Measurements from ENCODE around the gene MYBPC3. TPM values are rescaled to one million over a fixed set of nuclear protein-coding genes. Genes with fewer than 3 reads are reported as not detected.

Gene MYBPC3
- polyA plus RNA-seq, 3 donors, result 0.03 to 7.8 TPM; not detected in 1

GRCh38 chr11:47332791-47333525, 19.5 kb downstream of the MYBPC3 start:
- H3K27ac Mint-ChIP-seq, result no peak overlapping the region
- peaks cover 0 to 3% (median 0%) of the 10 kb centered on the region in 7 donors for H3K9me3 Mint-ChIP-seq
- peaks cover 24% of the 10 kb centered on the region for H4K20me1 ChIP-seq (ENCODE audit: insufficient read depth, low read length)
- H3K27ac ChIP-seq (ENCODE audit: low read depth in 1 of 2, low read length in 2 of 2), result no peak overlapping the region
- no peak overlapping the region for H3K4me3 ChIP-seq (replicated peaks in 1 of 3; ENCODE audit: low read depth in 2 of 3, low read length in 3 of 3)
- no peak overlapping the region for H2AFZ ChIP-seq (ENCODE audit: insufficient read depth, low read depth, low read length, poor library complexity, severe bottlenecking)
- peaks cover 5 to 33% of the 10 kb centered on the region in 2 donors for H3K36me3 ChIP-seq (replicated peaks in 1 of 2; ENCODE audit: control insufficient read depth in 1 of 2, insufficient read depth in 2 of 2, low read length in 2 of 2)
- WGBS (ENCODE audit: insufficient coverage), result 100% methylated on average over 13 of the region's 20 CpGs
- intact Hi-C loops (cut with micrococcal nuclease), result loop anchor here in 1 of 2 donors (5.0 kb wide), 1 partner anchor 79 kb away; no protein-coding TSS in a partner anchor
- H3K4me2 ChIP-seq (replicated peaks; ENCODE audit: extremely low read depth, low read length, poor library complexity, severe bottlenecking), result no peak overlapping the region
- H3K4me3 Mint-ChIP-seq, result no peak overlapping the region
- H3K9ac ChIP-seq (ENCODE audit: insufficient read depth, low read length, poor library complexity, severe bottlenecking), result no peak overlapping the region
- no peak for DNase-seq
- H3K27me3 ChIP-seq (ENCODE audit: control insufficient read depth in 2 of 2, insufficient read depth in 2 of 2, low read length in 2 of 2), result no peaks in the 10 kb centered on the region
- no peaks in the 10 kb centered on the region for H3K79me2 ChIP-seq (ENCODE audit: insufficient read depth, low read length)
- H3K27me3 Mint-ChIP-seq (ENCODE audit: low read depth in 3 of 3), result peaks cover 0 to 1% (median 0%) of the 10 kb centered on the region in 3 donors
- peaks cover 0 to 6% of the 10 kb centered on the region in 2 donors for H3K4me1 ChIP-seq (ENCODE audit: control insufficient read depth in 1 of 2, insufficient read depth in 2 of 2, low read length in 2 of 2)
- peaks cover 5% of the 10 kb centered on the region for H3K4me1 Mint-ChIP-seq
- peaks cover 36 to 63% of the 10 kb centered on the region in 2 donors for H3K36me3 Mint-ChIP-seq
- TF ChIP-seq CTCF (IDR thresholded peaks at IDR 0.05), result no peak
- no peaks in the 10 kb centered on the region for H3K9me3 ChIP-seq (replicated peaks in 1 of 2; ENCODE audit: control insufficient read depth in 1 of 2, insufficient read depth in 1 of 2, low read length in 2 of 2)

DNA sequence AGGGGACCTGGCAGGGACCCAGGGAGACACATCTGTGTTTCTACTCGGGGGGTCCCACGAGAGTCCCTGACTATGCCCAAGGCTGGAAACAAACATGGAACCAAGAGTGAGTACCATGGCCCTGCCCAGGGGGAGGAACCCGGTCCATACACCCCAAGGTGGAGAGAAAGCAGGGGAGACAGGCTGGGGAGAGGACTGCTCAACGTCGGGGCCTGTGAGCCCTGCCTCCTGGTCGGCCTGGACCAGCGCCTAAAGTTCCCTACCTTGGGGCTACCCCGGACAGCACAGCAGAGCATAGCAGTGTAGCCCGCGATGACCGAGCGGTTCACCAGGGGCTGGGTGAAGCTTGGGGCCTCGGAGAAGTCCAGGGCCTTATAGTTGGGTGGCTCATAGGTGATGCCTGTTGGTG, 20.2 kb downstream of the MYBPC3 start:
- WGBS (ENCODE audit: insufficient coverage), result 95% methylated on average over 10 of the region's 13 CpGs
- Histone ChIP-seq H3K4me2 (replicated peaks; ENCODE audit: extremely low read depth, low read length, poor library complexity, severe bottlenecking) (no peak overlapping the region), H3K27me3 (ENCODE audit: control insufficient read depth in 2 of 2, insufficient read depth in 2 of 2, low read length in 2 of 2) (no peaks in the 10 kb centered on the region), H3K36me3 (replicated peaks in 1 of 2; ENCODE audit: control insufficient read depth in 1 of 2, insufficient read depth in 2 of 2, low read length in 2 of 2) (peaks cover 5 to 26% of the 10 kb centered on the region in 2 donors), H3K9ac (ENCODE audit: insufficient read depth, low read length, poor library complexity, severe bottlenecking) (no peak overlapping the region), H3K4me3 (replicated peaks in 1 of 3; ENCODE audit: low read depth in 2 of 3, low read length in 3 of 3) (no peak overlapping the region), H3K4me1 (ENCODE audit: control insufficient read depth in 1 of 2, insufficient read depth in 2 of 2, low read length in 2 of 2) (peaks cover 0 to 6% of the 10 kb centered on the region in 2 donors), H4K20me1 (ENCODE audit: insufficient read depth, low read length) (peaks cover 24% of the 10 kb centered on the region), H3K9me3 (replicated peaks in 1 of 2; ENCODE audit: control insufficient read depth in 1 of 2, insufficient read depth in 1 of 2, low read length in 2 of 2) (no peaks in the 10 kb centered on the region), H3K79me2 (ENCODE audit: insufficient read depth, low read length) (no peaks in the 10 kb centered on the region), H3K27ac (ENCODE audit: low read depth in 1 of 2, low read length in 2 of 2) (no peak overlapping the region), H2AFZ (ENCODE audit: insufficient read depth, low read depth, low read length, poor library complexity, severe bottlenecking) (no peak overlapping the region)
- no peak for DNase-seq
- H3K4me1 Mint-ChIP-seq, result peaks cover 8% of the 10 kb centered on the region
- H3K4me3 Mint-ChIP-seq, result no peak overlapping the region
- intact Hi-C loops (cut with micrococcal nuclease), result loop anchor here in 1 of 2 donors (5.0 kb wide), 1 partner anchor 80 kb away; no protein-coding TSS in a partner anchor
- H3K9me3 Mint-ChIP-seq, result no peaks in the 10 kb centered on the region
- H3K27me3 Mint-ChIP-seq (ENCODE audit: low read depth in 3 of 3), result no peaks in the 10 kb centered on the region
- no peak for TF ChIP-seq CTCF (IDR thresholded peaks at IDR 0.05)
- peak overlapping the region in 1 of 7 donors; percentile 8 for H3K27ac Mint-ChIP-seq
- H3K36me3 Mint-ChIP-seq, result peaks cover 36 to 64% of the 10 kb centered on the region in 2 donors

Measured in CD14-positive monocyte (primary cell).